GM18502 (cell line): Measurements from ENCODE around the gene PODNL1.

Experiments used
- ATAC-seq: cut with Tn5 transposase; IDR thresholded peaks from one replicate; pipeline ENCODE4 v1.9.1; 2021; ENCODE audit warnings: mild to moderate bottlenecking; ENCODE audit not compliant: unreplicated experiment, poor library complexity

The PODNL1 gene

DNA sequence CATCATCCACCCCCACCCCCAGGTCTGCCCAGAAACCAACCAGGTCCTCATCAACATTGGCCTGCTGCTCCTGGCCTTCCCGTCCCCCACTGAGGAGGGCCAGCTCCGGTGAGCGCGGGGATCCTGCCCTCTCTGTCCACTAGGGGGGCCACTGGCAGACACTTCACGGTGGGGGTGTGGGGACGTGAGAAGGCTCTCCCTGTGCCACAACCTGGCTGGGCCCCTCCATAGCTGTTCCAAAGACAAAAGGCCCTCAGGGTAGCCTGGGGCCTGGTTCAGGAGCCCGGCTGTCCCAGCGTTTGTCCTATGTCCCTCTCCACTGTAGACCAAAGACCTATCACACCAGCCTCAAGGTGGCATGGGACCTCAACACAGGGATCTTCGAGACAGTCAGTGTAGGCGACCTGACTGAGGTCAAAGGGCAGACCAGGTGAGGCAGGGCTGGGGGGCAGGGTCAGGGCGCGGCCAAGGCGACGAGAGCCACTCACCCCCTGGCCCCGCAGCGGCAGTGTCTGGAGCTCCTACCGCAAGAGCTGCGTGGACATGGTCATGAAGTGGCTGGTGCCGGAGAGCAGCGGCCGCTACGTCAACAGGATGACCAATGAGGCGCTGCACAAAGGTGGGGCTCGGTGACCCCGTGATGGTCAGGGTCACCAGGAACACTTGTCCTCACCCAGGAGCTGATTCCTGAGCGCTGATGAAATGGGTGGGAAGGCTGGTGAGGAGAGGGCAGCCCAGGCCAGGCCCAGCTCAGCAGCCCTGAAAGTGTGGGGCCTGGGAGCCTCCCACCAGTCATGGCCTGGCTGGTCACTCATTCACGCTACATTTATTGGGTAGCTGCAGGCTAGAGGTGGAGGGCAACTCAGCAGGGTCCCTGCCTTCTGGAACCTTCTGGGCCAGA is 22.0 kb upstream of the PODNL1 start:
- ATAC-seq = no peak

DNA sequence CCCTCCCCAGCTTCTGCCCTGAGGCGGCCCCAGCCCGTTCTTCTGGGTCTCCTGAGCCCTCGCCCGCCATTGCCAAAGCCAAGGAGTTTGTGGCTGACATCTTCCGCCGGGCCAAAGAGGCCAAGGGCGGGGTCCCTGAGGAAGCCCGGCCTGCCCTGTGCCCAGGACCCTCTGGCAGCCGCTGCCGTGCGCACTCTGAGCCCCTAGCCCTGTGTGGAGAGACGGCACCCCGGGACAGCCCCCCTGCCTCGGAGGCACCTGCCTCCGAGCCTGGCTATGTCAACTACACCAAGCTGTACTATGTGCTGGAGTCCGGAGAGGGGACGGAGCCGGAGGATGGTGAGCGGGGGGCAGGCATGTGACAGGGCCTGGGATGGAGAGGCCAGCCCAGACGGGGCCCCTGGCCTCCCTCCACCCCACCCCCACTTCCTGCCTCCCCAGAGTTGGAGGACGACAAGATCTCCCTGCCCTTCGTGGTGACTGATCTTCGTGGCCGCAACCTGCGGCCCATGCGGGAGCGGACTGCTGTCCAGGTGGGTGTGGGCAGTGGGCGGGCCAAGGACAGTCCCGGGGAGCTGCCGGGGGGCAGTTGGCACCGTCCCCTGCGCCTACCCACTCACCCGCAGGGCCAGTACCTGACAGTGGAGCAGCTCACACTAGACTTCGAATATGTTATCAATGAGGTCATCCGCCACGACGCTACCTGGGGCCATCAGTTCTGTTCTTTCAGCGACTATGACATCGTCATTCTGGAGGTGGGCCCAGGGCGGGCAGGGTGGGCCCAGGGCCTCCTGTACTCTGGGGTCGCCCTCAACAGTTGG is 21.1 kb upstream of the PODNL1 start:
- ATAC-seq = no peak

DNA sequence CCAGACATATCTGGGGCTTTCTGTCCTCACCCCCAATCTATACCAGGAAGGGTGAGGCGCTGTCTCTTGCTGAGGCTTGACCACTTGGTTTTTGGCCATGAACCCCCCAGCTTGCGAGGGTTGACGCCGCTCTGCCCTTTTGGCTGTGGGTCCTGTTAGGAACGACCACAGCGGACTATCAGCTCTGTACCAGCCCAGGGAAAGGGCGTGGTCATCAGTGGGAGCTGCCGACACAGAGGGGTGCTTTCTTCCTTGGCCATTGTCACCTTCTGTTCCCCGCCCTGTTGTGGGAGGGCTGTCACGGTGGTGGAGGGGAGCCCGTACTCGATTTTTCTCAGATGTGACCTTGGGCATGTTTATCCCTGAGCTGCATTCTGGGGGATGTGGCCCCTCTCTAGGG is 19.8 kb upstream of the PODNL1 start:
- no peak for ATAC-seq

DNA sequence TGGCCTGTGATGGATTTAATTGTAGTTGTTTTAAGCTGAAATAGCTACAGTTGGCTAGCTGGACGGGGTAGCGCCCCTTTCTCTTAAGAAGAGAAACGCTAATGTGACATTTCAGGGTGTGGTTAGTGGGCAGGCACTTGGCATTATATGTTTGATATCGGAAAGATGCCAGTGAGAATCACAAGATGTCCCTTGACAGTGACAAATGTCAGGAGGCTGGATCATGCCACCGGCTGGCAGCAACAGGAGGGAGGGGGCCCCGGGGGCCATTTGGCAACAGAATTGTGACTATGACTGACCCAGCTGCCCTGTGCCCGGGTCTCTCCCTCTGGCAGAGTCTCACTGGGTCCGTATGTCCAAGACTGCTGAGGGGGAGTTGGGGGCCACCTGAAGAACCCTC is 18.8 kb upstream of the PODNL1 start:
- ATAC-seq = no peak

DNA sequence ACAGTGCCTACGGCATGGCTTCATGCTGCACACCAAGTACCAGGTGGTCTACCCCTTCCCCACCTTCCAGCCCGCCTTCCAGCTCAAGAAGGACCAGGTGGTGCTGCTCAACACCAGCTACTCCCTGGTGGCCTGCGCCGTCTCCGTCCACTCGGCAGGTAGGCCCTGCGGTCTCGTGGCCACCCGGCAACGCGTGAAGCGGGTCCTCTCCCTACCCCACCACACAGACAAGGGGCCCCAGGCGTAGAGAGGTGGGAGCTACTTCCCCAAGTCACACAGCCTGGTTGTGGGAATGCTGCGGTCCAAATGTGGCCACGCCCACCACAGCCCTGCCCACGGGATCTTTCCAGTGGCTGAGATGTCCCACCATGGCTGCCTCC is 18.1 kb upstream of the PODNL1 start:
- ATAC-seq = no peak

DNA sequence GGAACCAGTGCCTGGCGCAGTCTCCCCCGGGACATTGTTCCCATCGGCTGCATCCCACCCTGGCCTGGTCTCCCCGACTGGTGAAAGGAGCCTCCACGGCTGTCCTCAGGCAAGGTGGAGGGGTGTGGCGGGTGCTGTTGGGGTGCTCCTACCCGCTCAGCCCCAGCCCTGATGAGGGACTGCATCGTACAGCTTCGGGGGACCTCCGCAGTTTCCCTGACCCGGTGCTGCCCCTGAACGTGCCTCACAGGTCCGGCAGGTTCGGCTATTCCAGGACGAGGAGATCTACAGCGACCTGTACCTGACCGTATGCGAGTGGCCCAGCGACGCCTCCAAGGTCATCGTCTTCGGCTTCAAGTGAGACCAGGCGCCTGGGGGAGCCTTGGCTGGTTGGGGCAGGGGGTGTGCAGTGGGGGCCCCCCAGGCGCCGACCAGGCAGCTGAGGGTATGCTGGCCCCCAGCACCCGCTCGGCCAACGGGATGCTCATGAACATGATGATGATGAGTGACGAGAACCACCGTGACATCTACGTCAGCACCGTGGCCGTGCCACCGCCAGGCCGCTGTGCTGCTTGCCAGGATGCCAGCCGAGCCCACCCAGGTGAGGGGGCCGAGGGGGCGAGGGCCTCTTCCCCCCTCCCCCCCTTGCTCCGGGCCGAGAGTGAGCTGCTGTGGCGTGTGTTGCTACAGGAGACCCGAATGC is 17.6 kb upstream of the PODNL1 start:
- ATAC-seq = no peak

DNA sequence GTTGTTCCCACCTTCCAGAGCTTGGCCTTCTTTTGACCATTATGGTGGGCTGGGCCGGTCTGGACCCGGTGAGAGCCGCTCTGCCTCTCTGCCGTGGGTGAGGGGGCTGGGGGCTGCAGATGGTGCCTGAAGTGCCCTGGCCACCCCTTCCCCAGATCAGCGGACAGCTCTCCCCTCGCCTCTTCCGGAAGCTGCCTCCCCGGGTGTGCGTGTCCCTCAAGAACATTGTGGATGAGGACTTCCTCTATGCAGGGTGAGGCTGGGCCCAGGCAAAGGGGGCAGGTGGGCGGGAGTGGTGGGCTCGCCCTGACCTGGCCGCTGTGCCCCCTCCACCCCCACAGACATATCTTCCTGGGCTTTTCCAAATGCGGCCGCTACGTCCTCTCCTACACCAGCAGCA is 16.0 kb upstream of the PODNL1 start:
- ATAC-seq = no peak

DNA sequence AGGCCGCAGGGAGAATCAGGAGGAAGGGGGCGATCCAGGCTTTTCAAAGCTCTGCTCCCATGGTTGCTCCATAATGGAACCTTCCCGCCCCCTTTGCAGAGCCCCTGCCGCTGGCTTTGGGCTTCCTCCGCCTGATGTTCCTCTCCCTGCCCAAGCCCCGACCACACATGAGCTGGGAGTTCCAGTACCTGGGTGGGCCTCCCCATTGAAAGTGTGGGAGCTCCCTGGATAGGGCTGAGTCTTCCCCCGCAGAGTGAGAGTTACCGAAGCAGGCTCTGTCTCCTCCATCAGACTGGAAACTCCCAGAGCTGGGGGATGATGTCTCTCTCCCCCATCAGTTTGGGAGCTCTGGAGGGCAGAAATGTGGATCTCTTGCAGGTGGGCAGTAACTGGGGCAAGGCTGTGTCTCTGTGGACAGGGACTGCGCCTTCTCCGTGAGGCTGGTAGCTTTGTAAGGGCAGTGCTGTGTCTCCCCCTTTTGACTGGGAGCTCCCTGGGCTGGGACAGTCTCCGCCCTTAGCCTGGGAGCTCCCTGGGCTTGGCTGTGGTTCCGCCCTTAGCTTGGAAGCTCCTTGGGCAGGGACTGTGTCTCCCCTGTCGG is 14.8 kb upstream of the PODNL1 start:
- ATAC-seq = no peak

DNA sequence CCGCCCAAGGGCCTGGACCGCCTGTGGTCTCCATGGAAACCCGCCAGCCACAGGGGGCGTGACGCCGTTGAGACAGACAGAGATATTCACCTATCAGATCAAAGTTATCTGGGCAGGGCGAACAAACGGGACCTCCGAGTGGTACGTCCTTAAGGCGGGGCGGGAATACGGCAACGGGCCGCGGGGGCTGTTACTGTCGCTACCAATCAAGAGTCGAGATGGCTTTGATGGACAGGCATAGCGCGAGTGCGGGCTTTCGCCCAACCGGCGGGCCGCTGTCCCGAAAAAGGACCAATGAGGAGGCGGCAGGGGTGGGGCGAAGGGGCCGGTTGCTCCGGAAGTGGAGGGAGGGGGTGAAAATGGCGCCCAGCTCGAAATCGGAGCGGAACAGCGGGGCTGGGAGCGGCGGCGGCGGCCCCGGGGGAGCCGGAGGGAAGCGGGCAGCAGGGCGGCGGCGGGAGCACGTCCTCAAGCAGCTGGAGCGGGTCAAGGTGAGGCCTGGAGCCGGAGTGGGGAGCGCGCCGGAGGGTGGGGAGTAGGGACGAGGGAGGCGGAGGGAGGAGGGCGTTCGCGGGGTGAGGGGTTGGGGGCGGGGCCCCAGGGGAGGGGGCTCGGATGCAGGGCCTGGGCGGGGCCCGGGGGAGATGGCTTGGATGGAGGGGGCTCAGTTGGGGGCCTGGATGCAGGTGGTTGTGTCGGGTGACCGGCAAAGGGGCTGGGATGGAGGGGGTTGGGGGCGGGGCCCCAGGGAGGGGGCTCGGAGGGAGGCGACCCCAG is 14.1 kb upstream of the PODNL1 start, which contains the start of gene DCAF15:
DCAF15 (plus strand) TSS at position 356 of the 777 bp plus-strand sequence; CDS start at position 360, 4 bp downstream.
- peak; percentile 97 for ATAC-seq

DNA sequence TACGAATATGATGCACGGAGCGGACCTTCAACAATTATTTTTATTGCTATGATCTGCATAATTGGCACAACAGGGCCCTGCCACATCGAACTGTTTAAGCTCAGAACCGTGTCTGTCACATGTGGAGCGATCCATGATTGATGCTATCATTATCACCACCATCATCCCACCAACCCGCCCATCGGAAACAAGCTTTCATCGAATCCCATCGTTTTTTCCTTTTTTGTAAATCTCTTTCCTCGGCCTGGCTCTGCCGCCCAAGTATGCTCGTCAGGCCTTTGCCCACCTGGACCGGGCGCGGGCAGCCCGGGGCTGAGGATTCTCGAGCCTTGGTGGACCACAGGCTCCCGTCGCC is 13.6 kb upstream of the PODNL1 start:
- ATAC-seq = peak; percentile 2

DNA sequence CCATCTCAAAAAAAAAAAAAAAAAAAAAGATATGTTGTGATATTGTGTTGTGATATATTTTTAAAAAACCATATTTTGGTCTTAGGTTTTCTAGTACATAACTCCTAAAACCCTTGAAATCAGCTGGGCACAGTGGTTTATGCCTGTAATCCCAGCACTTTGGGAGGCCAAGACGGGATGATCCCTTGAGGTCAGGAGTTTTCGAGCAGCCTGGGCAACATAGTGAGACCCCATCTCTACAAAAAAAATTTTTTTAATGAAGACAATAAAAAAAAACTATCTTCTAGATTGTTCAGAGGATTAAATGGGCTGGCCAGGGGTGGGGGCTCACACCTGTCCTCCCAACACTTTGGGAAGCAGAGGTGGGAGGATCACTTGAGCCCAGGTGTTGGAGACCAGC is 12.8 kb upstream of the PODNL1 start:
- ATAC-seq = no peak

DNA sequence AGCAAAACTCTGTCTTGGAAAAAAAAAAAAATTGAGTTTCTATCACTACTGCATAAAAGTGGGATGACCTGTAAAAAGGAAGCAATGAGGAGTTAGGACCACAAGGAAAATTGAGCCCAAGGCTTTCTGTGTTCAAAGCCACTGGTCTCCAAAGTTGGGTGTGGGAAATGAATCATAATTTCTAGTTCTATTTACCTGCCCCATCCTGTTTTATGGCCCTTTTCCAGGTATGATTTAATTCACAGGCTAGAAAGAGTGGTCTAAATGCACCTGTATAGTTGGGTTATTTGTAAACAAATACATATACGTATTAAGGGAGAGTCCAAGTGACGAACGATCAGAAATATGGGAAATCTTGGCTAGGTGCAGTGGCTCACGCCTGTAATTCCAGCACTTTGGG is 8.2 kb upstream of the PODNL1 start:
- ATAC-seq = no peak

DNA sequence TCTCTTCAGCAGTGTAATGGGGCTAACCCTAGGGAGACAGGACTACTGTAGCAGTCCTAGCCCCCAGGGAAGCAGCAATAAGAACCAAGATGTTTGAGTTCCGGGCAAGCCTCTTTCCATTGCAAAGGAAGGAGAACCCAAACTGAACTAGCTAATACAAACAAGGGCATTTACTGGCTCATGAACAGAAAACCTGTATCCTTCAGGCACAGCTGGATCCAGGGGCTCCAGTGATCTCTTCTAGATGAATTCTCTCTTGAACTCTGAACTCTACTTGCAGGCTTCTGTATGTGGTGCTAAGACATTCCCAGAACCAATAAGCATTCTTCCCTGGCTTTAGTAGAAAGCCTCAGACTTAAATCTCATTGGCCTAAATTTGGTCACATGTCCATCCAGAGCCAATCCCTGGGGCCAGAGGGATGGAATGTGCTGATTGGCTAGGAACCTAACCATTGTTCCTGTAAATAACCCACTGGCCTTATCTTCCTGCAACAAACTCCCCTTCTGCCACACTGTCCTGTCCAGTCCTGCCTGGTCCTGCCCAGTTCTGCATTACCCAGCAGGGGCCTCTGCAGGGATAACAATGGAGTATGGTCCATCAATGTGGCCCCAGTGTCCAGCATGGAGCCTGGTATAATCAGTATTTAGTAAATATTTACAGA is 3.9 kb upstream of the PODNL1 start:
- ATAC-seq = no peak

DNA sequence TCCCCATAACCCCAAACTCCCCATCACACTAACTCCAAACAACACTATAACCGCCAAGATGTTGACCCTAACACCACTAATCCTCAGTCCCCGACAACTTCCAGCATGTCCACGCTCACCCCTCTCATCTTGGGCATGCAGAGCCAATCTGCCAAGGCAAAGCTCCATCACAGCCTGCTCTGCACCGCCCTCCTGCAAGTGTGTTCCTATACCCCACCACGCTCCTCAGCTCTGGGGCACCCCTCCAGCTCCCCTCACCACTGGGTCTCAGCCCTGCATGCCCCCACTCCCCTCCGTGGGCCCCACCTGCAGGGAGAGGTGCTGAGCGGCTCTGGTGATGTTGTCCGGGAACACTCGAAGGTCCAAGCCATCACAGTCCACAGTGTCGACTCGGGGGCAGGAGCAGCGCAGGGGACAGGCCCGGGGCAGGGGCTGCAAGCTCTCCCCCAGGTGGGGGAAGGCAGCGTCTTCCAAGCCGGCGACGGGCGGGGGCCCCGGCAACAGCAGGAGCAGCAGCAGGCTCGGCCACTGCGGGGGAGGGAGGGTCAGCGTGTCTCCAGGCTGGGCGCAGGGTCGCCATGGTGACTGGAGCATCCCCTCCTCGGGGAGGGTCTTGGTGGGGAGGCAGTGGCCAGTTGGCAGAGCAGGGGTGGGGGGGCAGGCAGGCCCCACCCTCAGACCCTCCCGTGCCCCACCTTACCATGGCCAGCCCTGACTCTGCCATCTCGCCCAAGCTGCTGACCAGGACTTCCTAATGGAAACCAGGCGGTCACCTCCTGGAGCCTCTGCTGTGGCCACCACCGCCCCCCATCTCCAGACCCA is 527 bp downstream of the PODNL1 start:
- ATAC-seq = no peak

DNA sequence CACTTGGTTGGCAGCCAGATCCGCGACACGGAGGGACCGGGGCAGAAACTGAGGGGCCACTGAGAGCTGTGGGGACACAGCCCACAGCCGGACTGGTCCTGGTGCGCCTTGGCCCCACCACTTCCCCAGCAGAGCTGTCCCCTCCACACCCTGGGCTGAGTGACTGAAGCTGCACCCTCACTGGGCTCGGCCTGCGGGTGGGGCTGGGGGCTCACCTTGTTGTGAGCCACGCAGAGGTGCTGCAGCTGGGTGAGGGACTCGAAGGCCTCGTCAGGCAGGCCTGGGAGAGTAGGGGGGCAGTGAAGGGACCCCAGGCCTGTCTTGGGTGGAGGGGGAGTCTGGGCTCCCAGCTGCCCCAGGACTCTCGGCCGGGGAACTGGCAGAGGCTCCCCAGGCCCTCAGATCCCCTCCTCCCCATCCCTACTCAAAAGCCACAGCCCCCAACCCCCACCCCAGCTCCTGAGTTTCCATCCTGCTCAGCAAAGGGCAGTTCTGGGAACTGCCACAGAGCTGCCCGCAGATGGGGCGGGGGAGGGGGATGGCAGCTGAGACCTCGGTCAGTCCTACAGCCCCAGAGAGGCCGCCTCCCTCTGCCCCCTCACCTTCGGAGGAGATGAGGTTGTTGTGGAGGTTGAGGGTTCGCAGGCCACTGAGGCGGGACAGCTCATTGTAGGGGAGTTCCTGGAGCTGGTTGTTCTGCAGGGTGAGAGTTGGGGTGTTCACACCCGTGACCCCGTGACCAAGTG is 2.3 kb downstream of the PODNL1 start:
- no peak for ATAC-seq

DNA sequence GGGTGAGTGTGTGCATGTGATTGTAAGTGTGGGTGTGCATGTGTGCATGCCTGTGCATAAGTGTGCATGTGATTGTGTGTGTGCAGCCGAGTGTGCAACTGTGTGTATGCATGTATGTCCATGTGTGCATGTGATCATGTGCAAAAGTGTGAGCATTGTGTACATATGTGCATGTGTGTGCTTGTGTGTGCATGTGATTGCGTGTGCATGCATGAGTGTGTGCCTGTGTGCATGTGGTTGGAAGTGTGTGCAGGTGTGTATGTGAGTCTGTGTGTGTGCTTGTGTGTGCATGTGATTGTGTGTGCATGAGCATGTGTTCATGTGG is 3.5 kb downstream of the PODNL1 start:
- no peak for ATAC-seq

DNA sequence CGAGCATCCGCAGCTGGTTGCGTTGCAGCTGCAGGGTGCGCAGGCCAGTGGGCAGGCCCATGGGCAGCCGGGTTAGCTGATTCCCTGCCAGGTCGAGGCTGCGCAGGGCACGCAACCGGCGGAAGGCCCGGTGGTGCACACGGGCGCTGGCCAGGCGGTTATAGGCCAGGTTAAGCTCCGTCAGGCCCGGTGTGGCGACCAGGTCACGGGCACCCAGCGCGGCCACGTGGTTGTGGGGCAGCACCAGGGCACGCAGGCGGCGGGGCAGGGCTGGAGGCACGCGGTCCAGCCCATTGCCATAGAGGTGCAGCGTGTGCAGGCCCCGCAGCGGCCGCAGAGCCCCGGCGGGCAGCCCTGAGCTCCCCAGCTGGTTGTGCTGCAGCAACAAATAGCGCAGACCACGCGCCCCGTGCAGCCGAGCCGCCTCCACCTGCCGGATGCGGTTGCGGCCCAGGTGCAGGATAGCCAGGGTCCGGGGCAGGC is 5.3 kb downstream of the PODNL1 start:
- ATAC-seq = no peak

DNA sequence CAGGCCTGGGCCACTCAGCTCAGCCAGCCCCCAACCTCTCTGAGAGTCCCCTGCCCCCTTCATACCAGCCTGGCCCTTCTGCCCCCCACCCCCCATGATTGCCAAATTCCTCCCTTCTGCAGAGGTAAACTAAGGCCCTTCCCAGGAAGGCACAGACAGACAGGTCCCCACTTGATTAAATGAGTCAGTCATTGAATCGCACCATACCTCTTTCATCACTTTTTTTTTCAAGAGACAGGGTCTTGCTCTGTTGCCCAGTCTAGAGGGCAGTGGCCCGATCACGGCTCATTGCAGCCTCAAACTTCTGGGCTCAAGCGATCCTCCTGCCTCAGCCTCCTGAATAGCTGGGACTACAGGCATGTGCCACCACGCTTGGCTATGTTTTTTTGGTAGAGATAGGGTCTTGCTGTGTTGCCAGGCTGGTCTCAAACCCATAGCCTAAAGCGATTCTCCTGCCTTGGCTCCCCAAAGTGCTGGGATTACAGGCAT is 6.0 kb downstream of the PODNL1 start:
- no peak for ATAC-seq
